AG04450 (cell line): ENCODE measurements around the gene ZNF611. TPM values are rescaled to one million over a fixed set of nuclear protein-coding genes. Genes with fewer than 3 reads are reported as not detected.
A peak's percentile ranks its signal among the peaks of the same experiment; 100 is the strongest.
"Not testable (repeated sequence)": the region's sequence is repeated elsewhere in the genome, so short reads cannot be mapped to it uniquely, and the experiment has no call there.

Experiments used
- CTCF ChIA-PET: fragments of 300-600, 350-600 bp; formaldehyde crosslinking; extraction: SDS; loops from one replicate; lab custom pipeline; 2022; ENCODE audit warnings: antibody characterized with exemption, inconsistent platforms; lab: Charles Lee
- POLR2A ChIA-PET: fragments of 350-600 bp; formaldehyde crosslinking; extraction: SDS; loops from one replicate; lab custom pipeline; 2021; ENCODE audit warnings: antibody characterized with exemption, inconsistent platforms; lab: Yijun Ruan, JAX
- DNase-seq: peaks from one replicate; pipeline ENCODE4 v3.0.0-alpha.2; 2011; ENCODE audit warnings: low read depth, low spot score
- H3K27ac ChIP-seq: one replicate; pipeline ENCODE4 v1.5.1; 2012; ENCODE audit warnings: low read depth, low read length, control low read depth
- H3K27me3 ChIP-seq: one replicate; pipeline ENCODE4 v1.6.0; 2012; ENCODE audit warnings: low read length; ENCODE audit not compliant: control insufficient read depth, insufficient read depth
- H3K4me3 ChIP-seq: 2 replicates; pipeline ENCODE4 v1.5.1; 2011; ENCODE audit warnings: mild to moderate bottlenecking, low read depth, low read length, control low read depth
- H3K9me3 ChIP-seq: 2 replicates; pipeline ENCODE4 v1.5.1; 2012; ENCODE audit warnings: low read length; ENCODE audit not compliant: control insufficient read depth, insufficient read depth
- CTCF ChIP-seq: IDR thresholded peaks from 2 replicates; pipeline ENCODE4 v1.5.1; 2011; ENCODE audit warnings: low read depth, low read length, control low read depth, inconsistent platforms
- polyA plus RNA-seq: library from polyadenylated mRNA; depleted of rRNA; stranded (reverse); fragments of >200 nt; gene quantifications from 2 replicates; pipeline ENCODE4 v1.2.3, GENCODE V29; 2011

ZNF611 gene
- polyA plus RNA-seq, 1 experiment, result 7.5 TPM

DNA sequence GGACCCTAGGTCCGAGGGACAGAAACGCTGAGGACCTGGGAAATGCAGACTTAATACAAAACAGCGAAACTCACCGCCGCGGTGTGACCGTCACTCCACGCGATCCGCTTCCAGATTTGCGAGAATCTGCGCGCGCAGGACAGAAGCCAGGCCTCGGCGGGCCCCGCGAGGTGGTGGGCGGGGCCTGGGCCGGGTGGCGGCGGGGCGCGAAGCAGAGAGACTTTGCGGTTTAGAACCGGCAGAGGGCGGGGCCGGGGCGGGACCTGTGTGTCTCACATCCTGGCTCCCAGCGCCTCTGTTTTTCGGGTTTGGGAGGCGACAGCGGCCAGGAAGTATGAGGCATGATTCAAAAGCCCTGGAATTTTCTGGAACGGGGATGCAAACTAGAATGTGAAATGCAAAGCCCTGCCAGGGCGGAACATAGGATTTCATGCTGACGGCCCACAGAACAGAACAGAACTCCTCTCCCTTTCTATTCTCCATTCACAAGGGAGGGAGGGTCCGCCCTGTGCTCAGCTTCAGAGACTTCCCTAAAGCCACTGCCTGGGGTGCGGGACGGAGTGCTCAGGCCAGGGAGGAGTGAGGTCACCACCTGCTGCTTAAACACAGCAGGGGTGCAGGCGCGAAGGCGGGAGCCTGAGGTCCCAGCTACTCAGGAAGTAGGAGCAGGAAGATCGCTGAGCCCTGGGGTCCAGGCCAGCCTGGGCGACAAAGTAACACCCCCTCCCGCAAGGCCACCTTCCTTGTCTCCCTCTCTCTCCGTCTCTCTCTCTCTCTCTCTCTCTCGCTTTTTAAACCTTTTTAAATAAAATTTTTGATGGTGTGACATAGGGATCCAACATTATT is 44.3 kb downstream of the ZNF611 start:
- CTCF ChIA-PET, result no interaction called here
- no peaks in the 10 kb centered on the region for H3K27me3 ChIP-seq
- H3K9me3 ChIP-seq, result peaks cover 15% of the 10 kb centered on the region
- DNase-seq, result peak; percentile 80
- peak overlapping the region; percentile 90 for H3K4me3 ChIP-seq
- no peak for TF ChIP-seq CTCF
- POLR2A ChIA-PET, result no interaction called here
- peak overlapping the region; percentile 86 for H3K27ac ChIP-seq

DNA sequence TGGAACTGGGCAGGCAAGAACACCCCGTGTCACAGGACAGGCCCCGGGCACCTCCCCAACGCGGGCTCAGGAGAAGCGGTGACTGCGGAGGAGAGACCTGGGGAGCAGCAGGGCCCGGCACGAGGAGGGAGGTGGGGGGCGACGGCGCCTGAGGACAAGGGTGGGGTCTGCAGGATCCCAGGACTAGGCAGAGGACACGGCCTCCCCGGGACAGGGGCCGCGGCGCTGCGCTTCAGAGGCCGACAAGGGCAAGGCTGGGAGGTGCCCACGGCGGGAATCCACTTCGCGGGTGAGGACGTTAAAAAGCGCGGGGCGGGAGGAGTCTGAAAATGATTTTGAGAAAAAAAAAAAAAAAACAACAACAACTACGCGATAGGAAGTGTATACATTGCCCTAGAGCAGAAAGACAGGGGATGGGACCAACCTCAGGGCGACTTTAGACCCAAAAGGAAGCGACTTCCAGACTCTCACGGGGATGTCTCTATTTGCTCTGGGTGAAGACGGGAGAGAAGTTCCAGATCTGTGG is 44.9 kb downstream of the ZNF611 start:
- H3K27me3 ChIP-seq, result no peaks in the 10 kb centered on the region
- no peak for DNase-seq
- peak overlapping the region; percentile 81 for H3K27ac ChIP-seq
- H3K4me3 ChIP-seq, result peak overlapping the region; percentile 90
- CTCF ChIA-PET, result no interaction called here
- TF ChIP-seq CTCF, result no peak
- POLR2A ChIA-PET, result no interaction called here
- H3K9me3 ChIP-seq, result peaks cover 10% of the 10 kb centered on the region

GRCh38 chr19:52688925-52689796 is 45.7 kb downstream of the ZNF611 start:
- CTCF ChIA-PET, H3K9me3 ChIP-seq, DNase-seq, H3K27me3 ChIP-seq: not testable (repeated sequence)
- Histone ChIP-seq H3K27ac (peak overlapping the region; percentile 81), H3K4me3 (peak overlapping the region; percentile 90)
- POLR2A ChIA-PET, result interaction anchor here (0.7 kb wide), 1 partner anchor 58 kb away, joined by 6 read pairs; no protein-coding TSS in a partner anchor

DNA sequence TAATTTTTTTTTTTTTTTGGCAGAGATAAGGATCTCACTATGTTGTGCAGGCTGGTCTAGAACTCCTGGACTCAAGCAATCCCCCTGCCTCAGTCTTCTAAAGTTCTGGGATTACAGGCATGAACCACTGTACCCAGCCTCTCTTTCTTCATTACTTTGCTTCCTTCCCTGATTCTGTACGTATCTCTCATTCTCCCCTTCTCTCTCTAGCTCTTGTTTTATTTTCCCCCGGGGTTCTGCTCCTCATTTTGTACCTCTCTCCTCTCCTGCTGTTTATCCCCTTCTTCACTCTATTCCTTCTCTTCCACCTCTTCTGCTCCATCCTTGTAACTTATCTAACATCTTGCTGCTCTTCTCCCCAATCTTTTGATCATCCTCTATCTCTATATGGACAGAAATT is 46.5 kb downstream of the ZNF611 start:
- peak overlapping the region; percentile 90; the same call in 1 of the 2 replicates for H3K4me3 ChIP-seq
- DNase-seq, result no peak
- no peak overlapping the region for H3K27ac ChIP-seq
- H3K9me3 ChIP-seq, result peaks cover 5% of the 10 kb centered on the region
- H3K27me3 ChIP-seq, result no peaks in the 10 kb centered on the region
- no peak for TF ChIP-seq CTCF
- CTCF ChIA-PET, result no interaction called here
- POLR2A ChIA-PET, result interaction anchor here (0.7 kb wide), 1 partner anchor 57 kb away, joined by 6 read pairs; no protein-coding TSS in a partner anchor

DNA sequence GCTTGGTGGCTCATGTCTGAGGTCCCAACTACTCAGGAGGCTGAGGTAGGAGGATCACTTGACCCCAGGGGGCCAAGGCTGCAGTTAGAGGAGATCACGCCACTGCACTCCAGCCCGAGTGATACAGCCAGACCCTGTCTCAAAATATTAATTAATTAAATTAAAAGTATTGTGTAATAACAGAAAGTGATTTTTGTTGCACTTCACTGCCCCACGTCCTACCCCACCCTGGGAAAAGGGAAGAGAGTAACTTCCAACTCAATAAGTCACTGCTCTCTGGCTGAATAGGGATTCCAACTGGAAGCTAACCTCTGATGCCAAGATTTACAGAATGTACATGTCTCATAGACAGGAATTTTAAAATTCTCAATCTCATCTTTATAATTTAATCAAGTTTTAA is 47.2 kb downstream of the ZNF611 start:
- no peak for DNase-seq
- Histone ChIP-seq H3K4me3 (no peak overlapping the region), H3K9me3 (peaks cover 10% of the 10 kb centered on the region), H3K27ac (no peak overlapping the region), H3K27me3 (no peaks in the 10 kb centered on the region)
- ChIA-PET POLR2A (no interaction called here), CTCF (no interaction called here)
- no peak for TF ChIP-seq CTCF
